Fibroblast of pulmonary artery (primary cell): ENCODE results near the gene KRTAP10-7.

ENCODE experiments used
- DNase-seq: peaks from one replicate; pipeline ENCODE4 v3.0.0-alpha.2; 2010; ENCODE audit warnings: low read depth
- H3K4me3 ChIP-seq: replicated peaks from 2 replicates; pipeline ENCODE4 v1.5.1; 2011; ENCODE audit warnings: low read depth, mild to moderate bottlenecking, control low read depth, low read length, moderate library complexity
- CTCF ChIP-seq: IDR thresholded peaks from 2 replicates; pipeline ENCODE4 v1.5.1; 2011; ENCODE audit warnings: mild to moderate bottlenecking, control low read depth, low read length, inconsistent platforms; ENCODE audit errors: missing control alignments

Gene KRTAP10-7

GRCh38 chr21:44567481-44568171, 32.8 kb upstream of the KRTAP10-7 start:
- no peak for TF ChIP-seq CTCF
- no peak for DNase-seq
- no peak overlapping the region for H3K4me3 ChIP-seq

GRCh38 chr21:44568261-44568660, 32.1 kb upstream of the KRTAP10-7 start:
- DNase-seq = no peak

GRCh38 chr21:44568667-44569556, 31.5 kb upstream of the KRTAP10-7 start:
- DNase-seq = no peak
- no peak overlapping the region for H3K4me3 ChIP-seq
- TF ChIP-seq CTCF = no peak

More at GRCh38 chr21:44568261-44568660, 32.1 kb upstream of the KRTAP10-7 start:
- TF ChIP-seq CTCF = no peak
- no peak overlapping the region for H3K4me3 ChIP-seq

GRCh38 chr21:44569861-44570517, 30.4 kb upstream of the KRTAP10-7 start:
- TF ChIP-seq CTCF = no peak
- H3K4me3 ChIP-seq = no peak overlapping the region
- DNase-seq = no peak

- TF ChIP-seq CTCF = no peak
- no peak overlapping the region for H3K4me3 ChIP-seq
- no peak for DNase-seq
These were observed 29.1 kb upstream of the KRTAP10-7 start for GRCh38 chr21:44571296-44571695.

- no peak overlapping the region for H3K4me3 ChIP-seq
- TF ChIP-seq CTCF = no peak
- no peak for DNase-seq
These were observed 28.3 kb upstream of the KRTAP10-7 start for GRCh38 chr21:44571844-44572782.
